Keratinocyte (primary cell): Measurements from ENCODE around the gene NAP1L5. TPM values are rescaled to one million over a fixed set of nuclear protein-coding genes. Genes with fewer than 3 reads are reported as not detected.

Source experiments
- DNase-seq: peaks from one replicate; pipeline ENCODE4 v3.0.0-alpha.2; 2011; ENCODE audit warnings: low read depth, missing footprints, low spot score
- FAIRE-seq: peaks from 2 replicates; lab custom pipeline; 2011; peaks lifted over from hg19 to GRCh38; lab: Jason Lieb, UNC
- H2AFZ ChIP-seq: 2 replicates; pipeline ENCODE4 v1.6.0; 2012; ENCODE audit warnings: low read length, control low read depth, inconsistent platforms; ENCODE audit not compliant: control insufficient read depth
- H3K27ac ChIP-seq: 2 replicates; pipeline ENCODE4 v1.5.1; 2011; ENCODE audit warnings: low read length; ENCODE audit not compliant: control insufficient read depth, insufficient read depth
- H3K27me3 ChIP-seq: 3 replicates; pipeline ENCODE4 v1.6.0; 2011; ENCODE audit warnings: low read length; ENCODE audit not compliant: control insufficient read depth, insufficient read depth; ENCODE audit errors: extremely low read depth
- H3K36me3 ChIP-seq, 2 experiments: 2 replicates in 1 of 2; 3 replicates in 1 of 2; pipeline ENCODE4 v1.5.1; 2011; ENCODE audit warnings: low read length in 2 of 2, mild to moderate bottlenecking in 1 of 2; ENCODE audit not compliant: control insufficient read depth in 2 of 2, insufficient read depth in 2 of 2; ENCODE audit errors: extremely low read depth in 1 of 2
- H3K4me1 ChIP-seq: 3 replicates; pipeline ENCODE4 v1.5.1; 2011; ENCODE audit warnings: low read length; ENCODE audit not compliant: control insufficient read depth, insufficient read depth; ENCODE audit errors: extremely low read depth
- H3K4me2 ChIP-seq: 3 replicates; pipeline ENCODE4 v1.6.0; 2011; ENCODE audit warnings: low read depth, low read length; ENCODE audit not compliant: control insufficient read depth, insufficient read depth; ENCODE audit errors: extremely low read depth
- H3K4me3 ChIP-seq, 3 experiments: fragments of 200-600 bp in 1 of 3; sonication (generic) in 1 of 3; 2 replicates in 2 of 3; 3 replicates in 1 of 3; pipeline ENCODE4 v1.5.1; 2011 to 2016; ENCODE audit warnings: low read length in 3 of 3, mild to moderate bottlenecking in 3 of 3, control low read depth in 2 of 3, inconsistent platforms in 1 of 3, low read depth in 1 of 3, mixed read lengths in 1 of 3, mixed run types in 1 of 3, moderate library complexity in 1 of 3; ENCODE audit not compliant: control insufficient read depth in 2 of 3, insufficient read depth in 2 of 3; ENCODE audit errors: extremely low read depth in 1 of 3
- H3K79me2 ChIP-seq: 2 replicates; pipeline ENCODE4 v1.6.0; 2012; ENCODE audit warnings: low read length; ENCODE audit not compliant: control insufficient read depth, insufficient read depth
- H3K9ac ChIP-seq: 3 replicates; pipeline ENCODE4 v1.6.0; 2011; ENCODE audit warnings: low read length; ENCODE audit not compliant: control insufficient read depth, insufficient read depth; ENCODE audit errors: extremely low read depth
- H3K9me1 ChIP-seq: 3 replicates; pipeline ENCODE4 v1.6.0; 2011; ENCODE audit warnings: low read length; ENCODE audit not compliant: control insufficient read depth, insufficient read depth; ENCODE audit errors: extremely low read depth
- H3K9me3 ChIP-seq: 2 replicates; pipeline ENCODE4 v1.5.1; 2012; ENCODE audit warnings: low read depth, low read length; ENCODE audit not compliant: control insufficient read depth
- H4K20me1 ChIP-seq: 3 replicates; pipeline ENCODE4 v1.6.0; 2011; ENCODE audit warnings: low read length; ENCODE audit not compliant: control insufficient read depth, insufficient read depth; ENCODE audit errors: extremely low read depth
- EZH2 ChIP-seq: IDR thresholded peaks from one replicate; pipeline ENCODE4 v1.6.1; 2012; ENCODE audit warnings: inconsistent platforms, mild to moderate bottlenecking, low read length, moderate library complexity
- dilution Hi-C: fragments of 300-500 bp; cut with MboI; formaldehyde crosslinking; loops from one replicate; pipeline ENCODE4 v1.7.0; 2020; ENCODE audit warnings: low sequenced_read_pairs; ENCODE audit not compliant: extremely low pct_ligation_motif_present
- polyA plus RNA-seq, 5 experiments: library from polyadenylated mRNA; depleted of rRNA in 3 of 5; stranded (reverse) in 3 of 5; stranded (forward) in 1 of 5; unstranded in 1 of 5; fragments of >200 nt; gene quantifications; 1 replicate in 1 of 5; 2 replicates in 3 of 5; 3 replicates in 1 of 5; pipeline versions ENCODE4 v1.2.1 to v1.2.3, GENCODE V29; 2011 to 2012; ENCODE audit warnings: missing spikeins in 2 of 5, low read depth in 1 of 5, low replicate concordance in 1 of 5
- TF ChIP-seq, protein P1 (sequence below), 3 experiments: IDR thresholded peaks in 1 of 3; conservative IDR thresholded peaks in 1 of 3; optimal IDR thresholded peaks in 1 of 3; 2 replicates in 2 of 3; 3 replicates in 1 of 3; pipeline versions ENCODE3 to v1.5.1; 2011; ENCODE audit warnings: low read length in 3 of 3, mild to moderate bottlenecking in 3 of 3, moderate library complexity in 2 of 3, control low read depth in 1 of 3, inconsistent platforms in 1 of 3; ENCODE audit not compliant: insufficient read depth in 2 of 3; ENCODE audit errors: extremely low read depth in 1 of 3

NAP1L5 gene
- polyA plus RNA-seq, 1 donor (not counting 4 experiments of a cell fraction or from before 2014, with no cell fraction given), result 1.8 TPM

DNA sequence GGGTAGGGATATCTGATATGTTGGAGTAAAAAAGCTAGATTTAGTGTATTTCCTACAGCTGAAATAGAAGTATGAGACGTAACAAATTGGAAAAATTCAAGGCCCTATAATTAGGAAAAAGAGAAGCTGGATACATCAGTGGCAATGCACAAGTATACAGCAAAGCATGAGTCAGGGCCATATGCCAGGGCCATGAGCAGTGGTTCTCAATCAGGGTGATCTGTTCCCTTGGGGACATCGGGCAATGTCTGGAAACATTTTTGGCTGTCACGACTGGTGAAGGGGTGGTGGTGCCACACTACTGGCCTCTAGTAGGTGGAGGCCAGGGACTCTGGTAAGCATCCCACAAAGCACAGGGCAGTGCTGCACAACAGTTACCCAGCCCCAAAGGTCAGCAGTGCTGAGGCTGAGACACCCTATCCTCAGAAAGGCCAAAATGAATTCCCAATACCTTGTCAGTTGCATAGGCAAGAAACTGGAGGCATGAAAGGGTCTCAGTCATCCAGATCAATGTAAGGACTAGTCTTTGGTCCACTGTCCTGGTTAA is 36.8 kb upstream of the NAP1L5 start:
- Histone ChIP-seq H4K20me1 (no peaks in the 10 kb centered on the region), H3K79me2 (no peaks in the 10 kb centered on the region), H3K36me3 (peaks cover under 1 to 7% of the 10 kb centered on the region in 2 experiments), H3K27ac (no peak overlapping the region), H3K4me1 (no peaks in the 10 kb centered on the region), H3K4me2 (no peak overlapping the region), H3K9me3 (no peaks in the 10 kb centered on the region), H3K27me3 (no peaks in the 10 kb centered on the region), H3K9me1 (no peaks in the 10 kb centered on the region), H3K9ac (no peak overlapping the region), H3K4me3 (no peak overlapping the region), H2AFZ (no peak overlapping the region)
- no peak for TF ChIP-seq EZH2
- TF ChIP-seq, protein P1, sequence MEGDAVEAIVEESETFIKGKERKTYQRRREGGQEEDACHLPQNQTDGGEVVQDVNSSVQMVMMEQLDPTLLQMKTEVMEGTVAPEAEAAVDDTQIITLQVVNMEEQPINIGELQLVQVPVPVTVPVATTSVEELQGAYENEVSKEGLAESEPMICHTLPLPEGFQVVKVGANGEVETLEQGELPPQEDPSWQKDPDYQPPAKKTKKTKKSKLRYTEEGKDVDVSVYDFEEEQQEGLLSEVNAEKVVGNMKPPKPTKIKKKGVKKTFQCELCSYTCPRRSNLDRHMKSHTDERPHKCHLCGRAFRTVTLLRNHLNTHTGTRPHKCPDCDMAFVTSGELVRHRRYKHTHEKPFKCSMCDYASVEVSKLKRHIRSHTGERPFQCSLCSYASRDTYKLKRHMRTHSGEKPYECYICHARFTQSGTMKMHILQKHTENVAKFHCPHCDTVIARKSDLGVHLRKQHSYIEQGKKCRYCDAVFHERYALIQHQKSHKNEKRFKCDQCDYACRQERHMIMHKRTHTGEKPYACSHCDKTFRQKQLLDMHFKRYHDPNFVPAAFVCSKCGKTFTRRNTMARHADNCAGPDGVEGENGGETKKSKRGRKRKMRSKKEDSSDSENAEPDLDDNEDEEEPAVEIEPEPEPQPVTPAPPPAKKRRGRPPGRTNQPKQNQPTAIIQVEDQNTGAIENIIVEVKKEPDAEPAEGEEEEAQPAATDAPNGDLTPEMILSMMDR (optimal IDR thresholded peaks at IDR 0.05 in 1 of 3, IDR thresholded peaks at IDR 0.05 in 1 of 3, conservative IDR thresholded peaks at IDR 0.05 in 1 of 3; ENCODE audit: extremely low read depth in 1 of 3, insufficient read depth in 2 of 3, low read length in 3 of 3), result no peak
- dilution Hi-C loops, result no loop called here
- DNase-seq (no peak), FAIRE-seq (no peak)

DNA sequence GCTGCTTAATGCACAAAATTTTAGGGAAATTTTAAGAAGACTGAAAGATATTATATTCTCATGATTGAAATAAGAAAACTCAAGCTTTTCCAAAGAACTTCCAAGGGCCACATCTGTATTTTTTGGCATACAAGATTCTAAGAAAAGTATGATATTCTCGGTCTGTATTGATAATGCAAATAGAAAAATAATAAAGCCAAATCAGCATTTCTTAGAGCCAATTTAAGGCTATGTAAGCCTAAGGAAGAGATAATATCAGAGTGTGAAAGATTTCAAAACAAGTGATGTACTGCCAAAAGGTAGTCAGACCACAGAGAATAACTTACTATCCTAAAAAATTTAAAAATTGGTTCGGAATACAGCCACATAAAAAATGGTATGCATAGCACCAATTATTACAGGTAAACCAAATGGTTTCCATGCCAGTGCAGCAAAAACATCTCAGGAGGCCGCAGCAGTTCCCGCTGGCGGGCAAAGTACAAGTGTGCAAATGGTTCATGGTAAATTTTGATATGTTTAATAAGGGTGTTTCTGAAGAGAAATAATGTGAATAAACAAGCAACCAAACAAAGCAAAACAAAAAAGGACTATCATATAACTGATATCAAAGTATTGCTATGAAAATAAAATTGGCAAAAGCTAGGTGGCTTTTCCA is 35.2 kb upstream of the NAP1L5 start:
- TF ChIP-seq EZH2, result no peak
- TF ChIP-seq, protein P1 (optimal IDR thresholded peaks at IDR 0.05 in 1 of 3, IDR thresholded peaks at IDR 0.05 in 1 of 3, conservative IDR thresholded peaks at IDR 0.05 in 1 of 3; ENCODE audit: extremely low read depth in 1 of 3, insufficient read depth in 2 of 3, low read length in 3 of 3), result no peak
- no peak for DNase-seq
- dilution Hi-C loops, result no loop called here
- H2AFZ ChIP-seq, result no peak overlapping the region
- no peaks in the 10 kb centered on the region for H4K20me1 ChIP-seq
- H3K9me3 ChIP-seq, result no peaks in the 10 kb centered on the region
- H3K27ac ChIP-seq, result no peak overlapping the region
- H3K4me1 ChIP-seq, result no peaks in the 10 kb centered on the region
- no peaks in the 10 kb centered on the region for H3K79me2 ChIP-seq
- H3K9me1 ChIP-seq, result no peaks in the 10 kb centered on the region
- H3K9ac ChIP-seq, result no peak overlapping the region
- no peak overlapping the region for H3K4me3 ChIP-seq
- peaks cover 8 to 13% of the 10 kb centered on the region in 2 experiments for H3K36me3 ChIP-seq
- no peak for FAIRE-seq
- H3K4me2 ChIP-seq, result no peak overlapping the region
- H3K27me3 ChIP-seq, result no peaks in the 10 kb centered on the region
